DOHH2 (cell line): ENCODE measurements around the gene NCOA5.

ENCODE experiments used
- H3F3A ChIP-seq: fragments of 200-600 bp; sonication (generic), shearing (Covaris generic); 2 replicates; pipeline ENCODE4 v1.6.0; 2016; ENCODE audit warnings: antibody characterized with exemption, mild to moderate bottlenecking; ENCODE audit not compliant: control insufficient read depth, insufficient read depth
- H3K27ac ChIP-seq: fragments of 200-600 bp; sonication (generic); 2 replicates; pipeline ENCODE4 v1.5.1; 2014; ENCODE audit warnings: low read depth, mild to moderate bottlenecking, low read length, moderate library complexity
- H3K27me3 ChIP-seq: fragments of 200-600 bp; sonication (generic); 2 replicates; pipeline ENCODE4 v1.6.1; 2014; ENCODE audit warnings: mild to moderate bottlenecking, low read length, mixed read lengths; ENCODE audit not compliant: control insufficient read depth
- H3K36me3 ChIP-seq: fragments of 200-600 bp; sonication (generic); 2 replicates; pipeline ENCODE4 v1.6.1; 2014; ENCODE audit warnings: mild to moderate bottlenecking, low read length, moderate library complexity, mixed read lengths; ENCODE audit not compliant: control insufficient read depth
- H3K4me1 ChIP-seq: fragments of 200-600 bp; sonication (generic); 2 replicates; pipeline ENCODE4 v1.6.1; 2014; ENCODE audit warnings: mild to moderate bottlenecking, low read length, mixed read lengths; ENCODE audit not compliant: control insufficient read depth
- H3K4me2 ChIP-seq: fragments of 200-600 bp; sonication (generic); 2 replicates; pipeline ENCODE4 v1.6.0; 2014; ENCODE audit warnings: mild to moderate bottlenecking, low read length, moderate library complexity
- H3K4me3 ChIP-seq: fragments of 200-600 bp; sonication (generic); 2 replicates; pipeline ENCODE4 v1.5.1; 2014; ENCODE audit warnings: mild to moderate bottlenecking, low read length, mixed read lengths
- H3K79me2 ChIP-seq: fragments of 200-600 bp; sonication (generic); 2 replicates; pipeline ENCODE4 v1.6.1; 2014; ENCODE audit warnings: mild to moderate bottlenecking, low read length, mixed read lengths; ENCODE audit not compliant: control insufficient read depth
- H3K9me2 ChIP-seq: fragments of 200-600 bp; sonication (generic); replicated peaks from 2 replicates; pipeline ENCODE4 v1.6.1; 2014; ENCODE audit warnings: mild to moderate bottlenecking, low read length, mixed read lengths; ENCODE audit not compliant: control insufficient read depth
- H3K9me3 ChIP-seq: fragments of 200-600 bp; sonication (generic); 2 replicates; pipeline ENCODE4 v1.6.1; 2014; ENCODE audit warnings: antibody characterized with exemption, low read length, mixed read lengths; ENCODE audit not compliant: control insufficient read depth, insufficient read depth
- H4K20me1 ChIP-seq: fragments of 200-600 bp; sonication (generic); 2 replicates; pipeline ENCODE4 v1.6.0; 2014; ENCODE audit warnings: low read depth, mild to moderate bottlenecking, antibody characterized with exemption, low read length, moderate library complexity; ENCODE audit not compliant: control insufficient read depth, insufficient read depth
- CTCF ChIP-seq: fragments of 200-600 bp; sonication (generic); IDR thresholded peaks from one replicate; pipeline ENCODE4 v1.5.1; 2014; ENCODE audit warnings: antibody characterized with exemption, mild to moderate bottlenecking, low read depth, low read length; ENCODE audit not compliant: poor library complexity, severe bottlenecking
- EZH2phosphoT487 ChIP-seq: fragments of 200-600 bp; sonication (generic); IDR thresholded peaks from 2 replicates; pipeline ENCODE4 v1.6.1; 2017; ENCODE audit warnings: borderline replicate concordance, mild to moderate bottlenecking, antibody characterized with exemption, low read length, moderate library complexity, mixed read lengths

The NCOA5 gene

GRCh38 chr20:46084805-46085178 lies 5.0 kb downstream of the NCOA5 start:
- H3K4me1 ChIP-seq, result peaks cover 27% of the 10 kb centered on the region
- H3K36me3 ChIP-seq, result peaks cover 37% of the 10 kb centered on the region
- H4K20me1 ChIP-seq, result peaks cover 63% of the 10 kb centered on the region
- H3K27me3 ChIP-seq, result no peaks in the 10 kb centered on the region
- no peaks in the 10 kb centered on the region for H3K9me2 ChIP-seq
- H3K4me2 ChIP-seq, result no peak overlapping the region
- H3K9me3 ChIP-seq, result no peaks in the 10 kb centered on the region
- no peak overlapping the region for H3K4me3 ChIP-seq
- H3F3A ChIP-seq, result no peaks in the 10 kb centered on the region; the same call in none of the 2 replicates
- H3K79me2 ChIP-seq, result peaks cover 97% of the 10 kb centered on the region
- no peak overlapping the region for H3K27ac ChIP-seq
- TF ChIP-seq EZH2phosphoT487 (no peak), CTCF (no peak)

GRCh38 chr20:46083531-46084061 lies 6.2 kb downstream of the NCOA5 start:
- Histone ChIP-seq H3K27ac (no peak overlapping the region), H3K27me3 (no peaks in the 10 kb centered on the region), H3K9me3 (no peaks in the 10 kb centered on the region), H3F3A (no peaks in the 10 kb centered on the region; the same call in none of the 2 replicates), H3K9me2 (no peaks in the 10 kb centered on the region), H3K4me1 (peaks cover 27% of the 10 kb centered on the region), H3K36me3 (peaks cover 42% of the 10 kb centered on the region), H3K4me2 (no peak overlapping the region), H3K4me3 (no peak overlapping the region), H4K20me1 (peaks cover 58% of the 10 kb centered on the region), H3K79me2 (peaks cover 100% of the 10 kb centered on the region)
- TF ChIP-seq EZH2phosphoT487 (no peak), CTCF (no peak)

- Histone ChIP-seq H3K36me3 (peaks cover 45% of the 10 kb centered on the region), H3K9me3 (no peaks in the 10 kb centered on the region), H3K4me3 (no peak overlapping the region), H3K27ac (no peak overlapping the region), H3F3A (no peaks in the 10 kb centered on the region; the same call in none of the 2 replicates), H3K9me2 (no peaks in the 10 kb centered on the region), H3K4me1 (peaks cover 22% of the 10 kb centered on the region), H3K4me2 (no peak overlapping the region), H4K20me1 (peaks cover 53% of the 10 kb centered on the region), H3K79me2 (peaks cover 100% of the 10 kb centered on the region), H3K27me3 (no peaks in the 10 kb centered on the region)
- TF ChIP-seq EZH2phosphoT487, result no peak
- TF ChIP-seq CTCF, result no peak
These were observed 6.7 kb downstream of the NCOA5 start for GRCh38 chr20:46083101-46083500.
